Left lung (tissue), 10 donors: ENCODE results near the gene ATOH8. TPM values are rescaled to one million over a fixed set of nuclear protein-coding genes. Genes with fewer than 3 reads are reported as not detected.
A peak's percentile ranks its signal among the peaks of the same experiment; 100 is the strongest.

Source experiments
- ATAC-seq: fragments of 200-7000 bp; cut with Tn5 transposase; one replicate; pipeline ENCODE4 v1.9.1; 2020; ENCODE audit warnings: moderate library complexity
- DNase-seq, 4 donors: peaks; one replicate each; pipeline ENCODE4 v3.0.0-alpha.2; 2013 to 2020
- H3K27ac ChIP-seq, 2 donors: fragments of 200-600 bp; sonication (generic) in 1 of 2; one replicate each; pipeline versions ENCODE4 v1.5.0 to v1.8.0; 2020 to 2021
- H3K27me3 ChIP-seq, 2 donors: fragments of 200-600 bp; sonication (generic) in 1 of 2; one replicate each; pipeline versions ENCODE4 v1.5.0 to v1.8.0; 2020 to 2021
- H3K36me3 ChIP-seq, 2 donors: fragments of 200-600 bp; sonication (generic) in 1 of 2; one replicate each; pipeline versions ENCODE4 v1.5.0 to v1.8.0; 2020 to 2021
- H3K4me1 ChIP-seq, 2 donors: fragments of 200-600 bp; one replicate each; pipeline ENCODE4 v1.8.0; 2021
- H3K4me3 ChIP-seq, 2 donors: fragments of 200-600 bp; sonication (generic) in 1 of 2; one replicate each; pipeline versions ENCODE4 v1.5.0 to v1.8.0; 2020 to 2021; ENCODE audit warnings: mild to moderate bottlenecking in 1 of 2
- H3K9me3 ChIP-seq, 2 donors: fragments of 200-600 bp; sonication (generic) in 1 of 2; one replicate each; pipeline versions ENCODE4 v1.5.0 to v1.8.0; 2020 to 2021
- intact Hi-C, 2 donors: fragments of 100-400 bp; cut with DNase I; formaldehyde crosslinking; loops; one replicate each; pipeline versions ENCODE4 v1.11.2 to v1.14.2; 2022
- polyA plus RNA-seq, 6 donors: library from polyadenylated mRNA; unstranded; fragments of 120-200 nt; gene quantifications; one replicate each; pipeline ENCODE4 v1.2.1, GENCODE V29; 2013; ENCODE audit not compliant: insufficient read length in 6 of 6
- total RNA-seq, 2 donors: library from RNA; stranded (reverse); fragmentation: NEBNext Ultra II Directional; extraction: Animal tissue kit (Norgen Biotek cat#: 25700); gene quantifications; one replicate each; pipeline ENCODE4 v1.2.1, GENCODE V29; 2021
- TF ChIP-seq, protein P1 (sequence below), 2 donors: fragments of 200-600 bp; sonication (generic) in 1 of 2; IDR thresholded peaks; one replicate each; pipeline versions ENCODE4 v1.5.0 to v1.8.0; 2021; ENCODE audit warnings: antibody characterized with exemption in 2 of 2
- donor health status: DM: no; HTN: yes; CAD: no.
- donor health status: DM: no; HTN: no; CAD: no.

Gene ATOH8
- total and polyA plus RNA-seq, 8 donors, result 24.7 to 36.5 (median 34.3) TPM

- intact Hi-C loops, result loop anchor here in 1 of 2 donors (5.0 kb wide), 1 partner anchor 82 kb away; no protein-coding TSS in a partner anchor
- no peak for ATAC-seq
Measured at GRCh38 chr2:85730686-85731230, 23.0 kb upstream of the ATOH8 start.

DNA sequence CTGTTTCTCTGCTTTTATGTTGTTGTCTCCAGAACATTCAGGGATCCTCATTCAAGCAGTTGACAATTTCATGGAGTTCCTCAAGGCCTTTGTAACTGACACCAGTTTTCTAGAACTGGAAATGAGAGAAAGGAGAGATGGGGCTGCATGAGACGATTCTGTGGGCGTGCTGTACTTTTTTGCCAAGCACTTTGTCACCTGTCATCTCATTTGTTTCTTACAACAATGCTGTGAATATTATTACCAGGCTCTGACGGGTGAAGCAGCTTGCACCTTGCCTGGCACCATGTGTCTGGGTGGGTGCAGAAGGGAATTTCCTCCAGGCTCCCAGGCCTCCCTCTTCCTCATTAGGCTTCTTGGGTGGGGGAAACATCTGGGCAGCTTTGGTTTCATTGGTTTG, 22.2 kb upstream of the ATOH8 start:
- DNase-seq (peak in 1 of 4 donors; percentile 17), ATAC-seq (no peak)
- H3K27ac ChIP-seq, result no peak overlapping the region
- intact Hi-C loops, result loop anchor here in 1 of 2 donors (5.0 kb wide), 1 partner anchor 81 kb away; no protein-coding TSS in a partner anchor
- no peaks in the 10 kb centered on the region for H3K9me3 ChIP-seq
- H3K4me1 ChIP-seq, result peaks cover 18 to 31% of the 10 kb centered on the region in 2 donors
- H3K4me3 ChIP-seq, result no peak overlapping the region
- TF ChIP-seq, protein P1, sequence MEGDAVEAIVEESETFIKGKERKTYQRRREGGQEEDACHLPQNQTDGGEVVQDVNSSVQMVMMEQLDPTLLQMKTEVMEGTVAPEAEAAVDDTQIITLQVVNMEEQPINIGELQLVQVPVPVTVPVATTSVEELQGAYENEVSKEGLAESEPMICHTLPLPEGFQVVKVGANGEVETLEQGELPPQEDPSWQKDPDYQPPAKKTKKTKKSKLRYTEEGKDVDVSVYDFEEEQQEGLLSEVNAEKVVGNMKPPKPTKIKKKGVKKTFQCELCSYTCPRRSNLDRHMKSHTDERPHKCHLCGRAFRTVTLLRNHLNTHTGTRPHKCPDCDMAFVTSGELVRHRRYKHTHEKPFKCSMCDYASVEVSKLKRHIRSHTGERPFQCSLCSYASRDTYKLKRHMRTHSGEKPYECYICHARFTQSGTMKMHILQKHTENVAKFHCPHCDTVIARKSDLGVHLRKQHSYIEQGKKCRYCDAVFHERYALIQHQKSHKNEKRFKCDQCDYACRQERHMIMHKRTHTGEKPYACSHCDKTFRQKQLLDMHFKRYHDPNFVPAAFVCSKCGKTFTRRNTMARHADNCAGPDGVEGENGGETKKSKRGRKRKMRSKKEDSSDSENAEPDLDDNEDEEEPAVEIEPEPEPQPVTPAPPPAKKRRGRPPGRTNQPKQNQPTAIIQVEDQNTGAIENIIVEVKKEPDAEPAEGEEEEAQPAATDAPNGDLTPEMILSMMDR (IDR thresholded peaks at IDR 0.05), result no peak
- H3K27me3 ChIP-seq, result no peaks in the 10 kb centered on the region
- no peaks in the 10 kb centered on the region for H3K36me3 ChIP-seq

More at GRCh38 chr2:85730686-85731230, 23.0 kb upstream of the ATOH8 start:
- TF ChIP-seq, protein P1 (IDR thresholded peaks at IDR 0.05), result no peak
- no peaks in the 10 kb centered on the region for H3K36me3 ChIP-seq
- no peak overlapping the region for H3K4me3 ChIP-seq
- no peak overlapping the region for H3K27ac ChIP-seq
- peak in 1 of 4 donors; percentile 16 for DNase-seq
- H3K27me3 ChIP-seq, result no peaks in the 10 kb centered on the region
- no peaks in the 10 kb centered on the region for H3K9me3 ChIP-seq
- peaks cover 17 to 29% of the 10 kb centered on the region in 2 donors for H3K4me1 ChIP-seq

DNA sequence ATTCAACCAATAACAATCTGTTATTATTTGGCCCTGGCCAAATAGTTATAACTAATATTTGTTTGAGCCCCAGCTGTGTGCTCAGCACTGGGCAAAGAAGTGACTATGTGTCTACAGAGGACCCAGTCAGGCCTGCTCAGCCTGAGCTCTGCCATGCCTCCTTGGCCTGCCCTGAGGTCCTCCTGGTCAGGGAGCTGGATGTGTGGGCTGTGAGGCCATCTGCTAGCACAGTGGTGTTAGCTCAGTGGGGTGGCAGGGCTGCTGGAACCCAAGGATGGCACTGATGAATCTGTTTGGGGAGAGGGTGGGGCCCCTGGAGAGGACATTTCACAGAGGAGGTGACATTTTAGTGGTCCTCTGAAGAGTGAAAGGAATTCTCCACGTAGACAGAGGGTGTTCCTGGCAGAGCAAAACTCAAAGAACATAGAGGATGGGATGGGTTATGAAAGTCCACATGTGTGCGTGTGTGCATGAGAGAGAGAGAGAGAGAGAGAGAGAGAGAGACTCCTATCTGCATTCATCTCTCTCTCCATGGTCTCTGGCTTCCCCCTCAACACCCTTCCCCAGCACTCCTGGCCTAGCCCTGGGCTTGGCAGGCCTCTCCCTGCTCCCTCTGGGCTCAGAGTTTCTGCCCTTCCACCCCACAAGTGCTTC, 21.2 kb upstream of the ATOH8 start:
- Histone ChIP-seq H3K4me3 (no peak overlapping the region), H3K9me3 (no peaks in the 10 kb centered on the region), H3K36me3 (no peaks in the 10 kb centered on the region), H3K27me3 (no peaks in the 10 kb centered on the region), H3K4me1 (peaks cover 22 to 30% of the 10 kb centered on the region in 2 donors), H3K27ac (no peak overlapping the region)
- ATAC-seq (no peak), DNase-seq (peak in 1 of 4 donors; percentile 18)
- intact Hi-C loops, result loop anchor here in 1 of 2 donors (5.0 kb wide), 1 partner anchor 80 kb away; no protein-coding TSS in a partner anchor
- TF ChIP-seq, protein P1 (IDR thresholded peaks at IDR 0.05), result no peak

GRCh38 chr2:85733121-85733960, 20.4 kb upstream of the ATOH8 start:
- no peaks in the 10 kb centered on the region for H3K27me3 ChIP-seq
- DNase-seq, result peak in 2 of 4 donors; percentile 4 to 67
- intact Hi-C loops, result loop anchor here in 1 of 2 donors (5.0 kb wide), 1 partner anchor 79 kb away; no protein-coding TSS in a partner anchor
- H3K27ac ChIP-seq, result no peak overlapping the region
- TF ChIP-seq, protein P1 (IDR thresholded peaks at IDR 0.05), result no peak
- H3K4me1 ChIP-seq, result peaks cover 15 to 22% of the 10 kb centered on the region in 2 donors
- ATAC-seq, result no peak
- no peaks in the 10 kb centered on the region for H3K36me3 ChIP-seq
- H3K9me3 ChIP-seq, result no peaks in the 10 kb centered on the region
- no peak overlapping the region for H3K4me3 ChIP-seq
